Stimulated activated CD4-positive, alpha-beta T cell treated with anti-CD3 and anti-CD28 coated beads, Interleukin-4, amount 100 ng/mL, for 48 hours (primary cell): ENCODE measurements around the gene CALR3.
"Not testable (repeated sequence)": the region's sequence is repeated elsewhere in the genome, so short reads cannot be mapped to it uniquely, and the experiment has no call there.

ENCODE experiments used
- DNase-seq, 2 donors: peaks; one replicate each; pipeline ENCODE4 v3.0.0-alpha.2; 2020; ENCODE audit warnings: low read depth in 2 of 2

Gene CALR3, protein sequence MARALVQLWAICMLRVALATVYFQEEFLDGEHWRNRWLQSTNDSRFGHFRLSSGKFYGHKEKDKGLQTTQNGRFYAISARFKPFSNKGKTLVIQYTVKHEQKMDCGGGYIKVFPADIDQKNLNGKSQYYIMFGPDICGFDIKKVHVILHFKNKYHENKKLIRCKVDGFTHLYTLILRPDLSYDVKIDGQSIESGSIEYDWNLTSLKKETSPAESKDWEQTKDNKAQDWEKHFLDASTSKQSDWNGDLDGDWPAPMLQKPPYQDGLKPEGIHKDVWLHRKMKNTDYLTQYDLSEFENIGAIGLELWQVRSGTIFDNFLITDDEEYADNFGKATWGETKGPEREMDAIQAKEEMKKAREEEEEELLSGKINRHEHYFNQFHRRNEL

DNA sequence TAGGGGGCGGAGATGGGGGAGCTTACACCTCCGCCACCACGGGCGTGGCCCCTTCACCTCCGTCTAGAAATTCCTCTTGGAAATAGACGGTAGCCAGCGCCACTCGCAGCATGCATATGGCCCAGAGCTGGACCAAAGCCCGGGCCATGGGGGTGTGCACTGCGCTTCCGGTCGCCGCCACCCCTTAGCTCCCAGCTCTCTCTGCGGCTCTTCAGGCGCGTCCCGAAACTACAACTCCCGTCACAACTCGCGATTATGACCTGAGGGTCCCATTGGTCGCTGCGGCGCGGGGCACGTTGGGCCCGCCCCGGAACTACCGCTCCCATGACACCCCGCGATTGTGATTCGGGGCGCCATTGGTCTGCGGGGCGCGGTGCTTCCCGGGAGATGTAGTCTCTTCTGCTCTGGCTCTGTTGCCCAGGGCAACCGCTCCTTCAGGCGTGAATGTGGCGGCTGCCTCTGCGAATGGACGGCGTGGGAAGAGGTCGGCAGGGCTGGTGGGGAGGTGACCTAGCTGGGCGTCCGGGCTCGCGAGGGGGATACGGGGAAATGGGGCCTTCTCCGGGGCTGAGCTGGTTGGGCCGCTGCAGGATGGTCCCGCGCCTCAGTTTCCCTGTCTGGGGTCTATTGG is at the start of gene CALR3, which contains the start of gene C19orf44:
TSS of gene CALR3 (minus strand) at position 186 of the 631 bp plus-strand sequence. CDS start at position 148, 38 bp downstream.
TSS of gene C19orf44 (plus strand) at position 413 of the 631 bp plus-strand sequence. CDS start 4,399 bp downstream, outside the sequence.
- peak; percentile 92 to 96 for DNase-seq

DNA sequence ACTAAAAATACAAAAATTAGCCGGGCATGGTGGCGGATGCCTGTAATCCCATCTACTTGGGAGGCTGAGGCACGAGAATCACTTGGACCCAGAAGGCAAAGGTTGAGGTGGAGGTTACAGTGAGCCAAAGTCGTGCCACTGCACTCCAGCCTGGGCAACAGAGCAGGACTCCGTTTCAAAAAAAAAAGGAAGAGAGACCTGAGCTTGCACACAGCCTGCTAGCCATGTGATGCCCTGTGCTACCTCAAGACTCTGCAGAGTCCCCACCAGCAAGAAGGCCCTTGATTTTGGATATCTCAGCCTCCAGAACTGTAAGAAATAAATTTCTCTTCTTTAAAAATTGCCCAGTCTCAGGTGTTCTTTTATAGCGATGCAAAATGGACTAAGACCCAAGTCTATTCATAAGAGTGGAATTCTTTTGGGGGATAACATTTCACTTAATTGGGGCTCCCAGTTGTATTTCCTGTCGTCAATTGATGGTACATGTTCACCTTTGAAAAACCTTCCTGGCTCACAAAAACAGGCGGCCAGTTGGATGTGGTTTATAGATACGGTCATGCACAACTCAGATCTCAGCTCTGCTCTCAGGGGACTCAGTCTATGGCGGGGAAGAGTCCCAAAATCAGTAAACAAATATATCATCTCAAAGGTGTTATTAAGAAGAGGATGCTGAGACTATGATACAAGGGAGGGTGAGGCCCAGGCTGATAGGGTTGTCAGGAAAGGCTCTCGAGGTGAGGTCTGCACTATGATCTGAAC is 48.7 kb upstream of the CALR3 start:
- no peak for DNase-seq

DNA sequence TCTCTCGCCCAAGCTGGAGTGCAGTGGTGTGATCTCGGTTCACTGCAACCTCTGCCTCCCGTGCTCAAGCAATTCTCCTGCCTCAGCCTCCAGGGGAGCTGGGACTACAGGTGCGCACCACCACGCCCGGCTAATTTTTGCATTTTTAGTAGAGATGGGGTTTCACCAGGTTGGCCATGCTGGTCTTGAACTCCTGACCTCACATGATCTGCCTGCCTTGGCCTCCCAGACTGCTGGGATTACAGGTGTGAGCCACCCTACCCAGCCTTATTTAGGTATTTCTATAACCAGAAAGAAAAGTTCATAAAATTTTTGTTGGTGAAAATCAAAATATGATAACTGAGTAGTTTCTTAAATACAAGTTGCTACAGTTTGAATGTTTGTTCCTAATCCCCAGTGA is 47.8 kb upstream of the CALR3 start:
- DNase-seq = not testable (repeated sequence)

DNA sequence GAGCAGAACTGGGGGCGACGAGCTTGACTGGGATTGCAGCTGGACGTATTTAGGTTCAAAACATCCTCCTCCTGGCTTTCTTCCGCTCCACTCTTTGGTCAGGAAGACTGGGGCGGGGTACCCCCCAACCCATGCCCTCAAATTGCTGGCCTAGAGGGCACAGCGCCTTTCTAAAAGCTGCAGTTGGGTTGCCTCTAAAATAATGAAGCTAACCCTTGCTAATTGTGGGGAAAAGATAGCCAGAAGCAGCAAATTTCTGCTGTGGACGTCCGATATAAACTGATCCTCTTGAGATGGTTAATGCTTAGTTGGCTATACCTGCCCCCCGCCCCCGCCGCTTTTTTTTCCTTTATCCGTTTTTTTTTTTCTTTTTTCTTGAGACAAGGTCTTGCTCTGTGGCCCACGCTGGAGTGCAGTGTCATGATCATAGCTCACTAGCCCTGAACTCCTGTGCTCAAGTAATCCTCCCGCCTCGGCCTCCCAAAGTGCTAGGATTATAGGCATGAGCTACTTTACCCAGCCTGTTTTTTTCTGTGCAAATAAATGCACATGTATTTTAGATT is 47.0 kb upstream of the CALR3 start:
- DNase-seq = no peak

DNA sequence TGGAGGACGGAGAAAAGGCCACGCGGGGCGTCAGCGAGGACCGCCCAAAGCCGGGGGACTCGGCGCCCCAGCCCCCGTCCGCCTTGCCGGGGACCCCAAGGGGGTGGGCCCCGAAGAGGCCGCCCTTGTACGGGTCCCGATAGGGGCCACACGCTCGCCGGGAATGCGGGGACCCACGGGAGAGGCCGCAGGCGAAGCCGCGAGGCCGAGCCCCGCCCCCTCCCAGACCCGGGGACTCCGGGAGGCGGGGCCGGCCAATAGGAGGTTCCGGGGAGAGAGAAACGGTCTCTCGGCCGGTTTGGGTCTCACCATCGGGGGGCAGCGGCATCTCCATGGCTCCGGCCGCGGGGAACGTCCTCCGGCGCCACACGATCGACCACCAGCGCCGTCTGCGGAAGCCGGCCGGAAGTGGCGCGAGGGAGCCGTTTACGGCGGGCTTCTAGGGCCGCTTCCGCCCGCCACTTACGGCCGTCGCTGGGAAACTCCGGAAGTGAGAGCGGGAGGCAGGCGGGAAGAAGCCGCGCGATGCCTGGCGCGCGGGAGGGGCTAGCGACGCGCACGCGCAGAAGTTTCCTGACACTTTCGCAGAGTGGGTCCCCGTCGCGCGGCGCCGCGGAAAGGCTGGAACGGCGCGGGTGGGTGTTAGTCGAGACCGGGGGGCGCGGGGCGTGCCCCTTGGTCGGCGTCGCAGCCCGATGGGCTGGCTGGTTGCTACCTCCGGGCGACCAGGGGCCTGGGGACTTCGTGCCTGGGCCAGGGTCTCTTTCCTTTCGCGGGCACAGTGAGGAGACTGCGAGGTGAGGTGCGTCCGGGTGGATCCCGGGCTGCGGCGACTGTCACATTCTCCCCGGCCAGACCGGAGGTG is 46.3 kb upstream of the CALR3 start, which contains the start of gene CHERP:
TSS of gene CHERP (minus strand) at position 393 of the 865 bp plus-strand sequence. CDS start at position 334, 59 bp downstream.
- peak; percentile 89 to 92 for DNase-seq

DNA sequence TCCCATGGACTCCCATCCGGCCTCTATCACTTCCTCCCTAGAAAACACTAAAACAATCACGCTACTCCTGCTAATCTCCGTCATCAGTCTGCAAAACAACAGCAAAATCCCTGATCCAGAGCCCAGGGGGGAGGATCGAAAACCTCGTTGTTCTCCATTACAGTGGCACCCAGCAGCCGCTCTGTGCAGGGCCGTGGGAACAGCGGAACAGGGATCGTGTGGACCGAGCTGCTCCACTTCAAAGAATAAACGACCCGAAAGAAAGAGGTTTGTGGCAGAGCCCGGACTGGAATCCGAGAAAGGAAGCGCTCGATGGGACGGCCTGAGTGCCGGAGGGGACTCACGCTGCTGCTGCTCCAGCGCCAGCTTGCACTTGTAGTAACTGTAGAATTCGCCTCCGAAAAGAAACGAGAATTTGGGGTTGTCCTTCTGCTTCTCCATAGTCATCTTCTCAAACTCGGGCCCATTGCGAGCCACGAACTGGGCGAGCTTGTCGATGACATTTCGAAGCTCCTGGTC is 45.6 kb upstream of the CALR3 start:
- peak in 1 of 2 donors; percentile 17 for DNase-seq

DNA sequence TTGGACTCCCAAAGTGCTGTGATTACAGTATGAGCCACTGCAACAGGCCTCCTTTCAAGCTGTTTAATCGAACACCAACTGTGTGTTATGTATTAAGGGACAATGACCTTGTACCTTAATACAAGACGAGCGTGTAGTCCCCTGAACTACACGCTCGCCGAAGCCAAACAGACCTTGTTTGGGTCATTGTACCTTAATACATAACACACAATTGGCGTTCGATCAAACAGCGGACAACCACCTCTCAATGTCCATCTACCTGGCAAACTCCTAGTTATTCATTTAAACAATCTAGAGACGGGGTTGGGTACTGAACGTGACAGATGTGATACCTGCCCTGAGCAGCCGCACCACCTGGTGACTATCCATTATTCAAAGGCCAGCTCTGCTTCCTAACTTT is 45.0 kb upstream of the CALR3 start:
- no peak for DNase-seq

DNA sequence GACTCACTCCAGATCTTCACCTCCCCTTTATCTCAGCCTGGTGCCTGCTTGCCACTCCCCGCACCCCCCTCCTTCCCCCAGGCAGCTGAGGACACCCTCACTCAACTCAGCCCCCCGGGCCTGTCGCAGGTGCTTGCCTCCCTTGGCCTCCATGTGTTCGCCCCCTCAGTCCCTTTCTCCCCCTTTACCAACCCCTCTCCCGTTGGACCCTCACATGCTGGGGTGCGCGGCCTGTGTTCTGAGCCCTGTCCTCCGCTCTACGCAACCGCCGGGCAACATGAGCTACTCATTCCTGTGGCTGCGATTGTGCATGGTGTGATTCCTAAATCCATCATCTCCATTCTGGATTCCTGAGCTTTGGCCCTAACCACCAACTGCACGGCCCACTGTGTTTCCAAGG is 41.1 kb upstream of the CALR3 start:
- DNase-seq = no peak

DNA sequence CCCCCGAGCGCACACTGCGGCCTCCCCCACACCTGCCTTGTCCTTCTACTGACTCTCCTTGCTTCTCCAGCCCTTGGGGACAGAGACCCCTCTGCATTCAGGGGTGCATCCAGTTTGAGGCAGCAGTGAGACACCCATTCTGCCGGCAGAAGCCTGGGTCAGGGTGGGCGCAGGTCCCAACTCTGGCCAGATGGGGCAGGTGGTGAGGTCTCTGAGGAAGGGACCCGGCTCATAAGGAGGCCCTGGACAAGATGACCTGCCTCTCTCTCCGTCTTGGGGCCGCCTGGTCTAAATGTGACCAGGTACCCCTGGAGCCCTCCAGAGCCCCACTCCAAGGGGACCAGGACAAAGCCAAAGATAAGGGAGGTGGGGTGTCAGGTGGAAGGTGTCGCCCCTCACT is 40.2 kb upstream of the CALR3 start:
- no peak for DNase-seq

DNA sequence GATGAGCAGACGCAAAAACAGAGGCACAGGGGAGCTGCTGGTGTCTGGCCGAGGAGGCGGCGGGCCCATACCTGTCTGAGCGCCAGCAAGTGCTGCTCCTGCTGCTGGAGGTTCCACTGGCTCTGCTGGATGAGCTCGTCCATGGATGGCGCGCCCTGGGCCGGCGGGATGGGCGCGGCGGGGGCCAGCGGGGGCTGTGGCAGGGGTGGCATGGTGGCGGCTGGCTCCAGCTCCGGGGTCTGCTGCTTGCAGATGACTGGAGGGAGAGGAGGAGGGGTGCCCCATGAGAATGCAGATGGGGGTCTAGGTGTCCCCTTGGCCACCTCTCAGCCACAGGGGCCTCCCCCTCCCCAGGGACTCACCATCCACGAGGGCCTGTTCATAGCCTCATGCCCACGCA is 39.4 kb upstream of the CALR3 start:
- no peak for DNase-seq

DNA sequence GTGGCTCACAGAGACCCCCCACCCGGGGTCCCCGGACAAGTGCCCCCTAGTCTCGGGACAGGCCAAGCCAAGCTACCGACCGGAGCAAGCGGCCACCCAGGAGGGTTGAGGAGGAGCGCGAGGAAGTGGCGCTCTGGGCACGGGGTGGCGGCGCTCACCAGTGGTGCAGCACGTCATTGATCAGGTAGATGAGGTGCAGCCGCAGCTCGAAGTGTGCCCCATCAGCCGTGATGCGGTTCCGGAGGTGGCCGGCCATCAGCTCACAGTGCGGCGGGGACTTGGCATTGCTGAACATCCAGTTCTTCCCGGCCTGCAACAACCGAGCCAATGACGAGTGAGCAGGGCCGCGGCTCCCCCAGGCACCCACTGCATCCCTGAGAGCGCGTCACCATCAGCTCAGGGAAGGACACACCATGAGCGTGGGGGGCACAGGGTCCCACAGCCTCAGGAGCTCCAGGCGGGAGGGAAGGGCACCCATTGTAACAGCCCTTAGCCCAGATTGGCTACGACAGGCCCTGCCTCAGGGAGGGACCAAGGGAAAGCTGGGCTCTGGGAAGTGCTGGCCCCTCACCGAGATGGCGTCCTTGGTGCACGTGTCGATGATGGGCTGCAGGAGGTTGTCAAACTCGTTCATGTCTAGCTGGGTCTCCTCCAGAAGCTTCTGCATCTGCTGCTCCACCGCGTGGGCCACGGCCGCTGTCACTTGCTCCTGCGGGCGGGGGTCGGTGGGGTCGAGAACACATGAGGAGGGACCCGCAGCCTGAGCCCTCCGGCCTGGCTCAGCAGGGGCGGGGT is 36.7 kb upstream of the CALR3 start:
- DNase-seq = no peak

DNA sequence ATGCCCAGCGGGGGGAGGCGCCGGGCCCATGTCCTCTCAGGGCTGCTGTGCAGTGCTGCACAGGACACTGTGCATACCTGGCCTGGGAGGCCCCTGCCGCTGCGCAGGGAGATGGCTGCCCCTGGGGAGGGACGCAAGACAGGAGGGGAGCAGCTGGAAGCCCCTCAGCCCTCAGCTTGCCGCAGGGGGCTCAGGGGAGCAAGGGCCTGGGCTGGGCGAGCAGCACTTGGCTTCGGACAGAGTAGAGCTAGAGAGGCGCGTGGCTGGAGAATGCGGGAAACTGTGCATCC is 35.4 kb upstream of the CALR3 start:
- DNase-seq = no peak

DNA sequence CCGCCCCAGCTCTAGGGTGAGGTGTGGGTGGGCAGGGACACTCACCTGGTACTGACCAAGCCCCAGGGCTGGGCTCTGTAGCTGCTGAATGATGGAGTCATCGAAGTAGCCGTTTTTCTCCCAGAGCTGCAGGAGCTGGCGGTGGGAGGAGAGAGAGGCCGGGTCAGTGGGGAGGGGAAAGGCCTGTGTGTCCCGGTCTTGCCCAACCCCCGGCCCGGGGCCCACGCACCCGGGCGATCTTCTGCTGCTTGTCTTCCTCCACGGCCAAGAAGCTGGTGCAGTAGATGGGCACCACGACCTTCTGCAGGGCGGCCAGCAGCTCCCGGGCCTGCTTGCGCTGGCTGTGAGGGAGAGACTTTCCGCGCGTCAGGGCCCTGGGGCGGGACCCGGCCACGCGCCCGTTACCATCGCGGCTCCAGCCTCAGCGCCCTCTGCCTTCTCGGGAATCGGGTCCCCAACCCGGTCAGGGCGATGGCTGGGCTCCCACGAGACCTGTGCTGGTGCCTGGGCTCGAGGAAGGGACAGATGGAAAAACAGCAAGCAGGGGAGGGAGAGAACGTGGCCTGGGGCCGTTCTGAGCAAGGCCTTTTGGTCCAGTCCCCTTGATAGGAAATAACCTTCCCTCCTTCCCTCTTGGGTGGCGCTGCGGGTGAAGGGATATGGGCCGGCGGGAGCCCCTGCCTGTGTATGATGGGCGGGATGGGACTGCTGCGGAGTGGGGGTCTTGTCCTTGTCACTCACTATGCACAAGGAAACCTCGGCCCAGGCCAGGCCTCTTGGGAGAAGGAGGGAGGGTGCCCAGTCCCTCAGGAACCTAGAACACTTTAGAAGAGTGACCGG is 34.8 kb upstream of the CALR3 start:
- no peak for DNase-seq

DNA sequence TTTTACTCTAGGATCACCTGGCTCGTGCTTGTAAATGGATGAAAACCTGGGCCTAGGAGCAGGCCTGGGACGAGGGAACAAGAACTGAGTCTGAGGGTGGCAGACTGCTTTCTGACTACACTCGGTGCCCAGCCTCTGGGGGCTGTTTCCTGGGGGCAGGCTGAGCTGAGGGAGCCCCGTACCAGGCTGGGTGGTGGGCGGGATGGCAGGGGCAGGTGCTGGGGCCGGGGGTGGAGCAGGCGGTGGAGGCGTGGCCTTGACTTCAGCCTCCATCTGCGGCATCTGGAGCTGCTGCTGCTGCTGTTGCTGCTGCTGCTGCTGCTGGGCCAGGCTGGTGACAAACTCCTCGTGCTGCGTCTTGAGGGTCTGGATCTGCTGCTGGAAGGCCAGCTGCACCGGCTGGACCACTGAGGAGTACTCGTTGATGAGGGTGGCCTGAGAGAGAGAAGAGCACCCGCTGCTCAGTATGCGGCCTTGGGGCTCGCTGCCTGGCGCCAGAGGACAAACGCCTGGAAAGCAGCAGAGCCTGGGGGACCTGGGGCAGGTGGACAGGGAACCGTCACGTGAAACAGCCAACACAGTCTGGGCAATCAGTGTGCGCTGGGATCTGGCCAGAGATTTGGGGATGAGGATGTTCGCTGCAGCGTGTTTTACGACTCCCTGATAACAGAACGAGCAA is 33.6 kb upstream of the CALR3 start:
- DNase-seq = no peak

DNA sequence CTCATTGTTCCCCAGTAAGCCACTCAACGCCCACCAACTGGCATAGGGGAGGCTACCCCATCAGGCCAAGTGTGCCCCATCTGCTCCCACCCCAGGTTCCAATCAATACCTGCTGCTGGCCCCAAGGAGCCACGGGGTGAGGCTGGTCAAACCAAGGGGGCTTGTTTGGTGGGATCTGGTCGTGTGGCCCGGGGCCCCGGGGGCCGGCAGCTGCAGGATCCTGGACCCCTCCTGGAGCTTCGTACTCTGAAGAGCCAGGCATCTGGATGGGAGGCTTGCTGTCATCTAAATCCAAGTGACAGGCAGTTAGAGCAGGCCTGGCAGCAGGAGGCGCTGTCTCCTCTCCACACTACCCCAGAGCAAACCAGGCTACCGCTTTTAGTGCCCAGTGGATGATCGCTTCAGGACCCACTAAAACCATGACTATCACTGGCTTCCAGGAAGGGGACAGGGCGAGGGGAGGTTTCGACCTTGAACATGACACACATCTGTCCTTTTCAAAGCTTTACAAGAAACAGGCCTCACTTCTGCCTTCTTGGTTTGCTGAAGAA is 32.1 kb upstream of the CALR3 start:
- peak; percentile 21 to 30 for DNase-seq

DNA sequence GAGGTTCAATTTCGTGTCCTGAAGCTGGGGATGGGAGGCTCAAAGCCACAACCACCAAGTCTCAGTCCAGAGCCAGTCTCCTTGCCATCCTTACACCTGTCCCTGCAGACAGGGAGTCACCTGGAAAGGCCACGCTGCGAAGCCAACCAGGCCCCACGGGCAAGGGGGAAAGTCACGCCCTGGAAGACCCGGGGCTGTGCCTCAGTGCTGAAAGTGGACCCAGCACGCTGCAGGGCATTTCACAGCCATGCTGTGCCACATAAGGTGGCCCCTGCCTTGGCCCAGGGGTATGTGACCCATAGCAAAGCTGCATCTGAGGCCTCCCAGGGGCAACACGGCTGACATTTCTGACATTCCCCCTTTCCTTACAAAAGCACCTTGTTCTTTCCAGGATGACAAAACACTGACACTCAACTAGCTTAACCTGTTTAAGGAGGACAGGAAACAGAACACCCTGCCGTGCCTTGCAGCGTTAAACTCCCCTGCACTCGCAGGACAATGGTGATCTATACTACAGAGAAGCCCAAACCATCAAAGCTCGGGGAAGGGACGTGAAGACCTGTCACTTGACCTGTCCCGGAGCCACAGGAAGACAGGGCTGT is 31.5 kb upstream of the CALR3 start:
- DNase-seq = no peak

DNA sequence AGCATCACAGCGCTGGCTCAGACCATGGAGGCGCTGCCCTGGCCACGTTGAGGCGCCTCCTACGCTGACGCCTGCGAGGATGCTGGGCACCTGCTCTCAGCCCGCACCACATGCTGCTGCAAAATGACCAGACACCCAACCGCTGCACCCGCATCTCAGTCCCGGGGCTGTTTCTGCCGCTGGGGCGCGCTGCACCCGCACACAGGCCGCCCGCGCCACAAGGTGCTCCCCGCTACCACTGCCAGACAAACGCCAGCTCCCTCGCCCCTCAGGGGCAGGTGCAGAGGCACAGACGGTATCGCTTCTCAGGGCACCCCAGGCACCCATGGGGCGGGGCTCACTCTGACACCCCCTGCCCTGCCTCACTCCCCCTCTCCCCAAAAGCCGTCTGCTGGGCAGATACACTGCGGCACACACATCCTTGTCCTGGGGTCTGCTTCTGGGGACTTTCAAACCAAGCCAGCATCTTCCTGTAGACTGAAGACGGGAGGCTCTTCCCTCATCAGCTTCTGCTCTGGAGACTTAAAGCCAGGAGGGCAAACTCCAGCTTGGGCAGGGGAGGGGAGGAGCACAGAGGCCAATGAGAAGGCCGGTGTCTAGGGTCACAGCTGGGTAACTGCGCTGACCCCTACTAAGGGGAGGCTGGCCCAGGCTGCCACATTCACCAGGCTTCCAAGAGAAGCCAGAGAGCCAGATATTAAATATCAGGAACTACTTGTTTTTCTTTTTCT is 29.9 kb upstream of the CALR3 start:
- DNase-seq = no peak
